Spleen (tissue), 7 donors: ENCODE measurements around the gene APBA3.

ENCODE experiments used
- POLR2AphosphoS5 ChIP-seq, 3 donors: sonication (generic); formaldehyde crosslinking; IDR thresholded peaks; one replicate each; pipeline ENCODE4 v1.5.1; 2017; ENCODE audit warnings: antibody characterized with exemption in 3 of 3
- TF ChIP-seq, protein P1 (sequence below), 11 experiments: fragments of 200-600 bp in 7 of 11; fragments of 450-650 bp in 4 of 11; sonication (generic) in 4 of 11; IDR thresholded peaks in 8 of 11; conservative IDR thresholded peaks in 3 of 11; 1 replicate in 7 of 11; 2 replicates in 4 of 11; pipeline versions ENCODE4 v1.4.0 to v1.8.0; 2016 to 2021; ENCODE audit warnings: antibody characterized with exemption in 11 of 11, inconsistent platforms in 4 of 11, mild to moderate bottlenecking in 1 of 11
- donor health status: DM: no; HTN: no; CAD: no; lungs with moderate emphysema.
- donor health status: DM: no; HTN: no; CAD: no.
- donor health status: DM: no; HTN: no; CAD: no.

GRCh38 chr19:3769494-3769893, 8.0 kb upstream of the APBA3 start:
- TF ChIP-seq, protein P1, sequence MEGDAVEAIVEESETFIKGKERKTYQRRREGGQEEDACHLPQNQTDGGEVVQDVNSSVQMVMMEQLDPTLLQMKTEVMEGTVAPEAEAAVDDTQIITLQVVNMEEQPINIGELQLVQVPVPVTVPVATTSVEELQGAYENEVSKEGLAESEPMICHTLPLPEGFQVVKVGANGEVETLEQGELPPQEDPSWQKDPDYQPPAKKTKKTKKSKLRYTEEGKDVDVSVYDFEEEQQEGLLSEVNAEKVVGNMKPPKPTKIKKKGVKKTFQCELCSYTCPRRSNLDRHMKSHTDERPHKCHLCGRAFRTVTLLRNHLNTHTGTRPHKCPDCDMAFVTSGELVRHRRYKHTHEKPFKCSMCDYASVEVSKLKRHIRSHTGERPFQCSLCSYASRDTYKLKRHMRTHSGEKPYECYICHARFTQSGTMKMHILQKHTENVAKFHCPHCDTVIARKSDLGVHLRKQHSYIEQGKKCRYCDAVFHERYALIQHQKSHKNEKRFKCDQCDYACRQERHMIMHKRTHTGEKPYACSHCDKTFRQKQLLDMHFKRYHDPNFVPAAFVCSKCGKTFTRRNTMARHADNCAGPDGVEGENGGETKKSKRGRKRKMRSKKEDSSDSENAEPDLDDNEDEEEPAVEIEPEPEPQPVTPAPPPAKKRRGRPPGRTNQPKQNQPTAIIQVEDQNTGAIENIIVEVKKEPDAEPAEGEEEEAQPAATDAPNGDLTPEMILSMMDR (IDR thresholded peaks at IDR 0.05 in 8 of 11, conservative IDR thresholded peaks at IDR 0.05 in 3 of 11), result no peak
- TF ChIP-seq POLR2AphosphoS5 (IDR thresholded peaks at IDR 0.05), result no peak
